HepG2 (cell line): Measurements from ENCODE around the gene MAN1A1.

Experiments used
- EZH2 ChIP-seq: conservative IDR thresholded peaks from 2 replicates; pipeline ENCODE4 v1.6.1; 2012; ENCODE audit warnings: mild to moderate bottlenecking, low read depth, low read length, moderate library complexity
- FOXA3 ChIP-seq: IDR thresholded peaks from 2 replicates; pipeline ENCODE4 v1.6.1; 2016; ENCODE audit warnings: missing genetic modification reagents, missing compliant biosample characterization
- KDM3A ChIP-seq: IDR thresholded peaks from 2 replicates; pipeline ENCODE4 v1.6.1; 2018; ENCODE audit warnings: low read depth, missing compliant biosample characterization
- LCORL ChIP-seq, 2 experiments: fragments of 450-650 bp in 1 of 2; sonication (generic) in 1 of 2; formaldehyde crosslinking in 1 of 2; IDR thresholded peaks; 2 replicates each; pipeline versions ENCODE4 v1.5.0 to v1.6.1; 2017 to 2020; ENCODE audit warnings: antibody characterized with exemption in 1 of 2, missing genetic modification reagents in 1 of 2
- MTA1 ChIP-seq: sonication (generic); formaldehyde crosslinking; IDR thresholded peaks from 2 replicates; pipeline ENCODE4 v1.4.0; 2020; ENCODE audit warnings: missing genetic modification reagents, mild to moderate bottlenecking, borderline replicate concordance
- ZMYM4 ChIP-seq: sonication (generic); formaldehyde crosslinking; IDR thresholded peaks from 2 replicates; pipeline ENCODE4 v1.8.1; 2023; ENCODE audit warnings: mild to moderate bottlenecking, missing genetic modification reagents
- ZNF446 ChIP-seq: sonication (generic); formaldehyde crosslinking; IDR thresholded peaks from 2 replicates; pipeline ENCODE4 v1.5.0; 2020; ENCODE audit warnings: mild to moderate bottlenecking, missing genetic modification reagents
- TF ChIP-seq, protein P1 (sequence below): sonication (generic); formaldehyde crosslinking; IDR thresholded peaks from 2 replicates; pipeline ENCODE4 v1.8.1; 2023; ENCODE audit warnings: mild to moderate bottlenecking, missing genetic modification reagents
- TF ChIP-seq, protein P2 (sequence below): sonication (generic); formaldehyde crosslinking; IDR thresholded peaks from 2 replicates; pipeline ENCODE4 v1.9.0; 2021; ENCODE audit warnings: missing genetic modification reagents, mild to moderate bottlenecking, borderline replicate concordance
- TF ChIP-seq, protein P3 (sequence below): sonication (generic); formaldehyde crosslinking; IDR thresholded peaks from 2 replicates; pipeline ENCODE4 v1.4.0; 2020; ENCODE audit warnings: missing genetic modification reagents, mild to moderate bottlenecking, borderline replicate concordance
- TF ChIP-seq, protein P4 (sequence below): sonication (generic); formaldehyde crosslinking; IDR thresholded peaks from 2 replicates; pipeline ENCODE4 v1.5.0; 2020; ENCODE audit warnings: mild to moderate bottlenecking, missing genetic modification reagents, moderate library complexity

DNA sequence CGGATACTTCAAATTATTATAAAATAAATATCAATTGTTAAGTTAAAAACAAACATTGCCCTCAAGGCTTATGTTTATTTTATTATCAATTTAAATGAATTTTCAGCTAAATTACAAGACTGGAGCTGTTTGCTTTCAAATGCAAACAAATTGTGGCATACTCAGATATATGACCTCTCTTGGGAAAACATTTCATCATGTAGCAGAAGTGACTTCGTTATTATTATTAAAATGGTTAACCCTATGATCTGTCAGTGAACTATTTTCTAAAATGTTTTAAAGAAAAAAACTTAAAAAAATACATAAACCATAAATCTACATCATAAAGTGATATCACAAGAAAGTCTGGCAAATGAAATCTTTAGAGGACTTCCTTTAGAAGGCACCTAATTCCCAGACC, 72.5 kb downstream of the MAN1A1 start:
- TF ChIP-seq LCORL (IDR thresholded peaks at IDR 0.05) = no peak
- no peak for TF ChIP-seq LCORL (CRISPR knock-in tag; IDR thresholded peaks at IDR 0.05)
- no peak for TF ChIP-seq FOXA3 (CRISPR knock-in tag)
- TF ChIP-seq, protein P1, sequence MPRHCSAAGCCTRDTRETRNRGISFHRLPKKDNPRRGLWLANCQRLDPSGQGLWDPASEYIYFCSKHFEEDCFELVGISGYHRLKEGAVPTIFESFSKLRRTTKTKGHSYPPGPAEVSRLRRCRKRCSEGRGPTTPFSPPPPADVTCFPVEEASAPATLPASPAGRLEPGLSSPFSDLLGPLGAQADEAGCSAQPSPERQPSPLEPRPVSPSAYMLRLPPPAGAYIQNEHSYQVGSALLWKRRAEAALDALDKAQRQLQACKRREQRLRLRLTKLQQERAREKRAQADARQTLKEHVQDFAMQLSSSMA (CRISPR knock-in tag) = no peak
- TF ChIP-seq, protein P2, sequence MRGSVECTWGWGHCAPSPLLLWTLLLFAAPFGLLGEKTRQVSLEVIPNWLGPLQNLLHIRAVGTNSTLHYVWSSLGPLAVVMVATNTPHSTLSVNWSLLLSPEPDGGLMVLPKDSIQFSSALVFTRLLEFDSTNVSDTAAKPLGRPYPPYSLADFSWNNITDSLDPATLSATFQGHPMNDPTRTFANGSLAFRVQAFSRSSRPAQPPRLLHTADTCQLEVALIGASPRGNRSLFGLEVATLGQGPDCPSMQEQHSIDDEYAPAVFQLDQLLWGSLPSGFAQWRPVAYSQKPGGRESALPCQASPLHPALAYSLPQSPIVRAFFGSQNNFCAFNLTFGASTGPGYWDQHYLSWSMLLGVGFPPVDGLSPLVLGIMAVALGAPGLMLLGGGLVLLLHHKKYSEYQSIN (CRISPR knock-in tag) = no peak
- TF ChIP-seq, protein P3, sequence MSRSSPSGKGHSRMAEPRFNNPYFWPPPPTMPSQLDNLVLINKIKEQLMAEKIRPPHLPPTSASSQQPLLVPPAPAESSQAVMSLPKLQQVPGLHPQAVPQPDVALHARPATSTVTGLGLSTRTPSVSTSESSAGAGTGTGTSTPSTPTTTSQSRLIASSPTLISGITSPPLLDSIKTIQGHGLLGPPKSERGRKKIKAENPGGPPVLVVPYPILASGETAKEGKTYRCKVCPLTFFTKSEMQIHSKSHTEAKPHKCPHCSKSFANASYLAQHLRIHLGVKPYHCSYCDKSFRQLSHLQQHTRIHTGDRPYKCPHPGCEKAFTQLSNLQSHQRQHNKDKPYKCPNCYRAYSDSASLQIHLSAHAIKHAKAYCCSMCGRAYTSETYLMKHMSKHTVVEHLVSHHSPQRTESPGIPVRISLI (CRISPR knock-in tag) = no peak
- TF ChIP-seq ZNF446 (CRISPR knock-in tag) = no peak
- no peak for TF ChIP-seq ZMYM4 (CRISPR knock-in tag)
- no peak for TF ChIP-seq EZH2
- TF ChIP-seq KDM3A (CRISPR knock-in tag) = no peak
- TF ChIP-seq MTA1 (CRISPR knock-in tag) = no peak
- TF ChIP-seq, protein P4, sequence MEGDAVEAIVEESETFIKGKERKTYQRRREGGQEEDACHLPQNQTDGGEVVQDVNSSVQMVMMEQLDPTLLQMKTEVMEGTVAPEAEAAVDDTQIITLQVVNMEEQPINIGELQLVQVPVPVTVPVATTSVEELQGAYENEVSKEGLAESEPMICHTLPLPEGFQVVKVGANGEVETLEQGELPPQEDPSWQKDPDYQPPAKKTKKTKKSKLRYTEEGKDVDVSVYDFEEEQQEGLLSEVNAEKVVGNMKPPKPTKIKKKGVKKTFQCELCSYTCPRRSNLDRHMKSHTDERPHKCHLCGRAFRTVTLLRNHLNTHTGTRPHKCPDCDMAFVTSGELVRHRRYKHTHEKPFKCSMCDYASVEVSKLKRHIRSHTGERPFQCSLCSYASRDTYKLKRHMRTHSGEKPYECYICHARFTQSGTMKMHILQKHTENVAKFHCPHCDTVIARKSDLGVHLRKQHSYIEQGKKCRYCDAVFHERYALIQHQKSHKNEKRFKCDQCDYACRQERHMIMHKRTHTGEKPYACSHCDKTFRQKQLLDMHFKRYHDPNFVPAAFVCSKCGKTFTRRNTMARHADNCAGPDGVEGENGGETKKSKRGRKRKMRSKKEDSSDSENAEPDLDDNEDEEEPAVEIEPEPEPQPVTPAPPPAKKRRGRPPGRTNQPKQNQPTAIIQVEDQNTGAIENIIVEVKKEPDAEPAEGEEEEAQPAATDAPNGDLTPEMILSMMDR (CRISPR knock-in tag) = no peak
